Endometrium (tissue), 2 donors: ENCODE results near the gene RNF157.

Experiments
- FAIRE-seq: peaks from 2 replicates; lab custom pipeline; 2012; peaks lifted over from hg19 to GRCh38; lab: Jason Lieb, UNC
- donor health status: control.
- donor health status: control.

Gene RNF157

DNA sequence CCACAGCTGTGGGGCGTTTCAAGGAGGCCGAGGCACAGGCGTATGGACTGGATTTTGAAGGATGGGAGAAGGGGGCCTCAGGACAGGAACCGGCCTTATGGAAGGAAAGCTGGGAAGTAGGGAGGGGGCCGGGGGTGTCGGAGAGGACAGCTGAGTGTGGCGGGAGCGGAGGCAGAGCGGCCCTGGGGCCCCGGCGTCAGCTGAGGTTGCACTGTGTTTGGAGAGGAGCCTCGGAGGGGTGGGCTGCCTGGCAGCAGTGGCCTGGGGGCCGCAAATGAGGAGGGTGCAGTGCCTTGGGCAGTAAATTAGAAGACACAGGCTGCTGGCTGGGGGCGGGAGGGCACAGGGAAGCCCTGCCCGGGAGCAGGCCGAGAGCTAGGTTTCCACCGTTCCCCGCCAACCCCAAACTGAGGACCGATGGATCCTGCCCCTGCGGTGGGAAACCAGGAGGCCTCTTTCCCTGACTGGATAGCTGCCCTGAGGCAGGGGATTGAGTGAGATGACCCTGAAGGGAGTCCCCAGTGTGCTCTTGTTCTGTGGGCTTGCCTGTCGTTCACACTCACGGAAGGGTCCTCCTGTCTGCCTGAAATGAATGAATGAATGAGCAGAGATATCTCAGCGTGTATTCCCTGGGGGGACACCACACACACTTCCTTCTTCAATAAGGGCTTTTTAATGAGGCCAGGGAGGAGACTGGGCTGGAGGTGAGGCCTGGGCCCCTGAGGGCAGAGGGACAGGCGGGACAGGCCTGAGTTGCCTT, 117.7 kb downstream of the RNF157 start:
- no peak for FAIRE-seq

DNA sequence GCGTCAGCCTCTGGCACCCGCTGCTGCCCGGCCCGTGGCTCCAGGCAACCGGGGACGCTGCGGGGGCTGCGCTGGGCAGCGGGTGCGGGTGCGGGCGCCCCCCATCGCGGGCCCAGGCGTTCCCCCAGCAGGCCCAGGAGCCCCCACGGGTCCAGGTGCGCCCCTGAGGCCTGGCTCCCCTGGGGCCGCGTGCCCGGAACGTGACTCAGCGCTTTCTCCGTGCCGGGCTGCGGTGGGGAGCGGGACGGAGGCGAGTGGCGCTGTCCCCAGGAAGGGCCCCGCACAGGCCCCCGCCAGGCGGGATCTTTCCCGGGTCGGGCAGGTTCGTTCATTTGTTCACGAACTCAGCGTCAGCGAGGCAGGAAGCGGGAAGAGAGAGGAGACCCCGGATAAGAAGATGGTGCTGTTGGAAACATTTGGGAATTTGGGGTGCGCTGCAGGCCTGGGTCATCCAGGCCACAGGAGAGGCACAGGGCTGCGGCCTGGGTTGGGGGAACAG, 118.3 kb downstream of the RNF157 start:
- FAIRE-seq = no peak

DNA sequence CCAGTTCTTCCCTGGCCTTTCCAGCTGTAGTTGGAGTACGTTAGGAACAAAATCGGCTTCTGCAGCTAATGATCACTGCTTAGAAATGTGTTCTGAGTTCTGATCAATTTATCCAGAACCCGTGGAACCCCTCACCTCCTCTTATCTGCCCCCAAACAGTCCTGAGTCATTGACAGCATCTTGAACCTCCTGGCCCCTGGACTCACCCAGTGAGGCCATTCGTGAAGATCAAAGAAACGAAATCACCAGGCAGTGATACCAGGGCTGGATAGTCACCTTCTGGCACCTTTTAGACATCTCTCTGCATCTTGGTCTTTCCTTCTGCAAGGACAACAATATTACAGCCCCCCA, 119.7 kb downstream of the RNF157 start:
- no peak for FAIRE-seq

DNA sequence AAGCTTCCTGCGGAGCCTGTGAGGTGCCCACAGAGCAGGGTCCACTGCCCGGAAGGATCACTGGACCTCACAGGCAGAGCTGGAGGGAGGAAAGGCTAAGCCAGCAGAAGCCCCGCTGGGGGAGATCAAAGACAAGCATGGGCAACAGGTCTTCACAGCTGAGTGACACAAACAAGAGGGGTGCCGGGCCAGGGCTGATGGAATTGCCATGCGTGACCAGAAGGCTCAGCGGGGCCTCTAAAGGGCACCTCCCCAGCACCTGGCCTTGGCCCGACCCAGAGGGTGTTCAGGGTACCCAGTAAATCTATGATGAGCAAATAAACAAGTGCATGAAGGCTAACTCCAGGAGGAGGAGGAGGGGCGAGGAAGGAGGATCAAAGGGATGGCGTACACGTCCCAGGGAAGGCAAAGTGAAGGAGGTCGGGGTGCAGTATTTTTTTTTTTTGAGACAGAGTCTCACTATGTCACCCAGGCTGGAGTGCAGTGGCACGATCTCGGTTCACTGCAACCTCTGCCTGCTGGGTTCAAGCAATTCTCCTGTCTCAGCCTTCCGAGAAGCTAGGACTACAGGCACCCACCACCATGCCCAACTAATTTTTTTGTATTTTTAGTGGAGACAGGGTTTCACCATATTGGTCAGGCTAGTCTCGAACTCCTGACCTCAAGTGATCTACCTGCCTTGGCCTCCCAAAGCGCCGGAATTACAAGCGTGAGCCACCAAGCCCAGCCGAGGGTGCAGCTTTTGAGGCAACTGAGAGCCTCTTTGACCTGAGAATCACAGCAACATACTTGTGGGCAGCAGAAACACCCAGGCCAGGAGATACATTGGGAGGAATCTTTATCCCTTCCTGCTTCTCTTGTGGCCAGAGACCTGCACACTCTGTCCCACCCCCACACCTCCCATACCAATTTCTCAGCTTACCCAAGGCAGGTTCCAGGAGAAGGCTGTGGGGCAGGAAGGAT, 120.6 kb downstream of the RNF157 start:
- no peak for FAIRE-seq

DNA sequence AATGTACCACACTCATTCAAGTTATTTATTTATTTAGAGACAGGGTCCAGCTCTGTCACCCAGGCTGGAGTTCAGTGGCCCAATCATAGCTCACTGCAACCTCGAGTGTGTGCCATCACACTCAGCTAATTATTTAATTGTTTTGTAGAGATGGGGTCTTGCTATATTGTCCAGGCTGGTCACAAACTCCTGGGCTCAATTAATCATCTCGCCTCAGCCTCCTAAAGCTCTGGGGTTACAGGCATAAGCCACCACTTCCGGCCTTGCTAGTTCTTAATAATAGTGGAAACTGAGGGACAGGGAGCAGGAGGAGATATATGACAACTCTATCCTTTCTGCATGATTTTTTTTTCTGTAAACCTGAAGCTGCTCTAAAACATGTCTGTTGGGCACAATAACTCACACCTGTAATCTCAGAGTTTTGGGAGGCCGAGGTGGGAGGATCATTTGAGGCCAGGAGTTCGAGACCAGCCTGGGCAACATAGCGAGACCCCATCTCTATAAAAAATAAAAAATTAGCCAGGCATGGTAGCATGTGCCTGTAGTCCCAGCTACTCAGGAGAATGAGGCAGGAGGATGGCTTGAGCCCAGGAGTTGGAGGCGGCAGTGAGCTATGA, 125.0 kb downstream of the RNF157 start:
- FAIRE-seq = no peak

DNA sequence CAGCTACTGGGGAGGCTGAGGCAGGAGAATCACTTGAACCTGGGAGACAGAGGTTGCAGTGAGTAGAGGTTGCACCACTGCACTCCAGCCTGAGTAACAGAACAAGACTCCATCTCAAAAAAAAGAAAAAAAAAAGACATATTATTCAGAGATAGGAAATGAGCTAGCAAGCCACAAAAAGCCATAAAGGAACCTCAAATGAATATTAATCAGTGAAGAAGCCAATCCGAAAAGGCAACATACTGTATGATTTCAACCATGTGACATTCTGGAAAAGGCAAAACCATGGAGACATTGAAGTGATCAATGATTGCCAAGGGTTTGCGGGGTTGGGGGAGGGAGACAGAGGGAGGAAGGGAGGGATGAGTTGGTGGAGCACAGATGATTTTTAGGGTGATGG, 128.3 kb downstream of the RNF157 start:
- FAIRE-seq = no peak

DNA sequence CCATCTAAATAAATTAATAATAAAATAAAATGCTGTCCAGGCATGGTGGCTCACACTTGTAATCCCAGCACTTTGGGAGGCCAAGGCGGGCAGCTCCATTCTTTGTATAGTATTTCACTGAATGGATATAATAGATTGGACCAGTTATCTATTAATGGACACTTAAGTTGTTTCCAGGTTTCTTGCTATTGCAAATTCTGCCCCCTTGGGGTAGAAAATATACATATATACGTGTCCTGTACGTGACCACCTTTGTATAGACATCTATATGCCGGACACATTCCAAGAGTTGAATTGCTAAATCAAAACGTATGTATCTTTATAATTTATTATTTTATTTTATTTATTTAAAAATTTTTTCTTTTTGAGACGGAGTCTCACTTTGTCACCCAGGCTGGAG, 132.8 kb downstream of the RNF157 start:
- FAIRE-seq = no peak

DNA sequence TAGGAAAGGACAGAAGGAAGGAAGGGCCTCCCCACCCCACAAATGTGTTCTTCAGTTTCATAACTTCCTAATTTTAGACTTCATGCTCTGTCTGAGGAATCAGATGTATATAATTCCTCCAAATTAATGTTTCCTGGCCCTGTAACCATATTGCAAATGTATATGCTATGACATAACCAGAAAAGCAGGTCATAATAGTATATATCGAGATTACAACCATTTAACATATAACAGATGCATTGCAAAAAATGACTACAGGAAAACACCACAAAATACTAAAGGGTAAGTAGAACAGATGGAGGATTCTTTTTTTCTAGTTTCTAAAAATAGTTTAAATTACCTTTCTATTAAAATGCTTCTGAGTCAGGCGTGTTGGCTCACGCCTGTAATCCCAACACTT, 133.6 kb downstream of the RNF157 start:
- FAIRE-seq = no peak

DNA sequence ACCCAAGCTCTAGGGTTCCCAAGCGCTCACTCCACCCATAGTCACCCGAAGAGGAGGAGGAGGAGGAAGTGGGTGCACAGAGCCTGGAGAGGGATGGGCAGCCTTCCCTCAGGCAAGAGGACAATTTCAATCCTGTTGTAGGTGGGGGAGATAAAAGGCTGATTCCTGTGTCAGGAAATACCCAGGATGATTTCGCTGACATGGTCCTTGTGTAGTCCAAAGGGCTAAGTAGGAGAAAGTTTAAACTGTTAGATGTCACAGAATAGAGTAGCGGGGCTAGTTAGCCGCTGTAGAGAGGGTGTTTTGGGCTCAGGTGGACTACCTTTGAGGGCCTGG, 135.4 kb downstream of the RNF157 start:
- no peak for FAIRE-seq

DNA sequence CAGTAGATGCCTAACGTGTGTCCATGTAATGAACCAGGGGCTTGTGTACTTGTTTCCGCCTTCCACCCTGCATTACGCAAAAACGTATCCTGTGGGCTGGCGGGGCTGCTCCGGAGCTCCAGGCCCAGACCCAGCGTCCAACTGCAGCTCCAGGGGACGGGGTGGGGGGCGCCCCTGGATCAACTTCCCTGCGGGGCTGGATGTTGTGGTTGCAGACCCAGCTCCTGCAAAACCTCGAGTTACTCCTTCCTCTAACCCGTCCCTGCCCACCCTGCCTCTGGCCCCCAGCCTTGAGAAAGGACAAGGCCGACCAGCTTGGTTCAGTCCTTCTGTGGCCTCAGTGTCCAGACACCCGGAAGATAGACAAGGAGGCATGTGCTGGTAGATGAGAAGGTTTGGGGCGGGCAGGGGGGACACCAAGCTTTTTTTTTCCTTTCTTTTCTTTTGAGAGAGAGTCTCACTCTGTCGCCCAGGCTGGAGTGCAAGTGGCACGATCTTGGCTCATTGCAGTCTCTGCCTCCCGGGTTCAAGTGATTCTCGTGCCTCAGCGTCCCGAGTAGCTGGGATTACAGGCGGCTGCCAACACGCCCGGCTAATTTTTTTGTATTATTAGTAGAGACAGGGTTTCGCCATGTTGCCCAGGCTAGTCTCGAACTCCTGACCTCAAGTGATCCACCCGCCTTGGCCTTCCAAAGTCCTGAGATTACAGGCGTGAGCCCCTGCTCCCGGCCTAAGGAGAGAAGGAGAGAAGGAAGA, 136.0 kb downstream of the RNF157 start:
- no peak for FAIRE-seq

DNA sequence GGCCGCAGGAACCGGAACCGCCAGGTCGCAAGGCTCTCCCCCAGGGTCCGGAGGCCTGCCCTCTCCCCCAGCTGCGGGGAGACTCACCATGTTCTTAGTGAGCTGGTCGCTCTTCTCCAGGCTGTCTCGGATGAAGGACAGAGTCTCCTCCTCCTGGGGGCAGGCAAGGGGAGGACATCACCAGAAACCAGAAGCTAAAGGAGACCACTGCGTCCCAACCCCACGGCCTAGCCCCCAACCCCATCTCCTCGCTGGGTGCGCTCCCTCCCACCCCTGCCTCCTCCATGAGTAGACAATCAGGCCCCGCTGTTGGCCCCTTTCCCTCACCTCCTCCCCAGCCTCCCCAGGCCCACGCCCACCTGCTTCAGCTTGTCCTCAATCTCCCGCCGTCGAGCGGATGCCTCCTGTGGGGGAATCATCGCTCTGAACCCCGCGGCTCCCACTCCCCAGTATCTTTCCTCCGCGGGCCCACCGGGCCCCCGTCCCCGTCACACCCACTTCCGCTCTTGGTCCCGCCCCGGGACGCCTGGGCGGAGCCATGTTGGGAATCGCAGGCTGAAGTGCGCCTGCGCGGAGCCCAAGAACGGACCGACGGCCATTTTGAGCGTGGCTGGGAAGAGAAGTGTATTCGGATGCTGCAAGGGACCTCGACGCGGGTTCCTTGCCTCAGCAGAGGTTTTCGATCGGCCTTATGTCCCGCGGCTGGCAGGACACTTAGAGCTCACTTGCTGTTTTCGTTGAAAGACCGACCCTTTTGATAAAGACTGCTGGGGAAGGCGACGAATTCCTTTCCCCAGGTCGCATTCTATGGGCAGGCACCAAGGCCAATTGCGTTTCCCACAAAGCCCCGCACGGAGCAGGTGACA, 136.8 kb downstream of the RNF157 start, which contains the start of gene EXOC7:
Gene EXOC7 (minus strand): TSS at position 514 of the 866 bp plus-strand sequence. CDS start 95 bp downstream, at position 419.
- no peak for FAIRE-seq

DNA sequence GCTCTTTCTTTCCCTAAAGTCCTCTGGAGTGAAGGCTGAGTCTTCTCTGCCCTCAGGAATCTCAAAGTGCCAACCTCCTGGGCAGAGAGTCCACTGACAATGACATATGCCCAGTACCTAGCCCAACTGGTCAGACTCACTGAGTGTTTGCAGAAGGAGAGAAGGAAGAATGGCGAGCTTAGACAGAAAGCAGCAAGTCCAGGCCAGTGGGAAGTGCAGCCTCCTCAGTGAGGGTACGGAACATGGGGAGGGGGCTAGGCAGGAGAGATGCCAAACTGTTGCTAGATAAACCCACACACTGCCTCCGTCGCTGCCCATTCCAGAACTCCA, 137.4 kb downstream of the RNF157 start:
- no peak for FAIRE-seq

DNA sequence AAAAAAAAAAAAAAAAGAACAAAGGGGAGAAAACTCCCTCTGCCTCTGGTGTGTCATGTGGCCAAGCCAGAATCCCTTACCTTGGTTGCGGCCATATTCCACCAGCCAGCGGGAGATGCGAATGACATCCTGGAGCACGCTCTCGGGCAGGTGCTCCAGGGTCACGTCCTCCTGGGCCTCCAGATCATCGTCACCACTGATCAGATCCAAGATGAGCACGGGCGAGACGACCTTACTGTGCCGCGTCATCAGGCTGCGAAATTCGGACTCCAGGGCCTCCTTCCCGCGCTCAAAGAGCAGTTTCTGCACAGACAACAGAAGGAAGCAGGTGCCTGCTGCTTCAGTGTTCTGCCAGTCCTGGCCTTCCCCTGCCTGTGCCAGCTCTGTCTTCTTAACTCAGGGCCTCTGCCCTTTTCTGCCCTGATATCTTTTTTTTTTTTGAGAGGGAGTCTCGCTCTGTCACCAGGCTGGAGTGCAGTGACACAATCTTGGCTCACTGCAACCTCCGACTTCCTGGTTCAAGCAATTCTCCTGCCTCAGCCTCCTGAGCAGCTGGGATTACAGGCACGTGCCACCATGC, 142.5 kb downstream of the RNF157 start:
- FAIRE-seq = no peak

DNA sequence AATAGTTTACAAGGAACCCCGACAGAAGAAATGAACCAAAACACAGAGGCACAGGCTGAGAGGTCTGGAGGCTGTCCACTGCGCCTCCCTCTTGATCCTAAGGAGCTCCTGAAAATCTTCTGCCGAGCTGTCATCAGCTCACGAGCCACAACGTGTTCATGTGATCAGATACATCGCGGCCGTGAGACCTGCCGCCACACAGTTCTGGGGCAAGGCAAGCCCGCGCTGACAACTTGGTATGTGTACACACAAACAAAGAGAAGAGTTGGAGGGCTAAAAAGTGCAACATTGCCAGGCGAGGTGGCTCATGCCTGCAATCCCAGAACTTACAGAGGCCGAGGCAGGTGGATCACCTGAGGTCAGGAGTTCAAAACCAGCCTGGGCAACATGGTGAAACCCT, 144.3 kb downstream of the RNF157 start:
- FAIRE-seq = no peak

DNA sequence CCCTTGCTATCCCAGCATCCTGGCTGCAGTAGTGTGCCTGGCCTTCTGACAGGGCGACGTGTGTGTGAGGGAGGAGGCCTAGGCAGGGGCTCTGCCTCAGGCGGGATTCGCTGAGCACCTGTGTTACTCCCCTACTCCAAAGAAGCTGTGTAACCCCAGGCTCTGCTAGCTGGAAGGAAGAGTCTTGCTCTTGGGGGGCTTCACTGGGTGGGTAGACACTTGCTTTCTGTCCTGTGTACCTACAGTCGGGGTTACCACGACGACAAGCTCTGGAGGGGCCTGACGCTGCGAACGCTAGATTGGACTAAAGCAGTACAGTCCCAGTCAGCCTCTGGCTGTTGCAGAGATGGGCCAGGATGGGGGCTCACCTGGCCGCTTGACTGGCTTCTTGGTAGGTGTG, 146.2 kb downstream of the RNF157 start:
- no peak for FAIRE-seq

DNA sequence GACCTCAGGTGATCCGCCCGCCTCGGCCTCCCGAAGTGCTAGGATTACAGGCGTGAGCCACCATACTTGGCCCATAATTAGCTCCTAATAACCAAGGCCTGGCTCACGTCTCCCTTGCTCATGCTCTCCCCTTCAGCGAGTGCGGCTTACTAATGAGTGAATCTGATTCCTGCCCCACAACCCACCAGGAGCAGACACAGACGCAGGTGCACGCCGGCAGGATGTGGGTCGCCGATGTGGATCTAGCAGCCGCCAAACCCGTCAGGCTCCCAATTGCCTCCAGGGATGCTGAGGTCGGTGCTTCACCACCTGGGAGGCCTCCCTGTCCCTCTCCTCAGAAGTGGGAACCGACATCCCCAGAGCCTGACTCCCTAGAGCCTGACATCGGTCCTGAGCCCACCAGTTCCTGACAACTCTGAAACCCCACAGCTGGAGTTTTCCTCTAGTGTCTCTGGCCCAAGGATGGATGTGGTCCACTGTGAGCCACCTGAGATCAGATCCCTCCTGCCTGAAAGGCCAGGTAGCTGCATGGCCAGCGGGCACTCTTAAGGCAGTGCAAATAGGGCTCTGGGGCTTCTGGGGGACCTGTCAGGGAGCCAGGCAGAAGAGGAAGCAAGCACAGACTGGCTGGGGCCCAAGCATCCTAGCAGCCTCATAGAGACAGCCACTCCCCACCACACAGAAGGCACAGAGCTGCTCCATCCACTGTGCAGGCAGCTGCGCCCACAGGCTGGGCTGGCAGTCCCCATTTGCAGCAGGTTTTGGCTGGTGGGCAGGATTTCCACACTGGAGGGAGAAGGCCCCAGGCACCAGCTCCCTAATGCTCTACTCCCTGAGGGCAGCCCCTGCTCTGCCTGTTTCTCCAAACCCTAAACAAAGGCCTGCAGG, 147.5 kb downstream of the RNF157 start:
- FAIRE-seq = no peak
